Right lobe of liver (tissue), 6 donors: ENCODE data around the gene CCDC178. TPM values are rescaled to one million over a fixed set of nuclear protein-coding genes. Genes with fewer than 3 reads are reported as not detected.
A peak's percentile ranks its signal among the peaks of the same experiment; 100 is the strongest.

Experiments used
- ATAC-seq, 4 donors: fragments of 200-7000 bp; cut with Tn5 transposase; one replicate each; pipeline ENCODE4 v1.9.1; 2020; ENCODE audit warnings: mild to moderate bottlenecking in 4 of 4, moderate library complexity in 4 of 4
- DNase-seq, 3 donors: peaks; one replicate each; pipeline ENCODE4 v3.0.0-alpha.2; 2020
- H3K27ac ChIP-seq, 3 donors: fragments of 200-600 bp; one replicate each; pipeline ENCODE4 v1.8.0; 2022
- H3K27me3 ChIP-seq, 2 donors: fragments of 200-600 bp; one replicate each; pipeline ENCODE4 v1.8.0; 2022
- H3K36me3 ChIP-seq, 4 donors: fragments of 200-600 bp; sonication (generic) in 1 of 4; one replicate each; pipeline versions ENCODE4 v1.5.1 to v1.8.0; 2017 to 2022; ENCODE audit warnings: control low read depth in 1 of 4
- H3K4me1 ChIP-seq, 4 donors: fragments of 200-600 bp; sonication (generic) in 1 of 4; one replicate each; pipeline versions ENCODE4 v1.5.1 to v1.8.0; 2017 to 2022; ENCODE audit warnings: control low read depth in 1 of 4
- H3K4me3 ChIP-seq, 3 donors: fragments of 200-600 bp; one replicate each; pipeline ENCODE4 v1.8.0; 2022
- H3K9me3 ChIP-seq, 4 donors: fragments of 200-600 bp; sonication (generic) in 1 of 4; one replicate each; pipeline versions ENCODE4 v1.5.1 to v1.8.0; 2017 to 2022; ENCODE audit warnings: control low read depth in 1 of 4
- CTCF ChIP-seq, 4 donors: fragments of 200-600 bp in 3 of 4; fragments of 450-650 bp in 1 of 4; IDR thresholded peaks; one replicate each; pipeline versions ENCODE4 v1.5.1 to v1.8.0; 2016 to 2022; ENCODE audit warnings: antibody characterized with exemption in 4 of 4, mild to moderate bottlenecking in 2 of 4
- POLR2A ChIP-seq: fragments of 450-650 bp; IDR thresholded peaks from one replicate; pipeline ENCODE4 v1.6.1; 2017; ENCODE audit warnings: antibody characterized with exemption, mild to moderate bottlenecking
- WGBS: methylation state at CpG from one replicate; pipeline ENCODE4 v1.1.6; 2018; ENCODE audit warnings: low coverage, low lambda C conversion rate; ENCODE audit not compliant: insufficient coverage; ENCODE audit errors: missing lambda C conversion rate; 5-methylcytosine and 5-hydroxymethylcytosine counted together
- intact Hi-C, 2 donors: fragments of 100-400 bp; cut with DNase I; formaldehyde crosslinking; loops; one replicate each; pipeline versions ENCODE4 v1.11.2 to v1.14.1; 2022
- total RNA-seq, 6 experiments: library from RNA; depleted of rRNA in 2 of 6; stranded (reverse); fragments of >200 nt in 2 of 6; fragmentation: NEBNext Ultra II Directional in 3 of 6; extraction: Animal tissue kit (Norgen Biotek cat#: 25700) in 3 of 6; gene quantifications; one replicate each; pipeline versions ENCODE4 v1.1.0 to v1.2.4, GENCODE V29; 2016 to 2023
- donor health status: DM: no; HTN: yes; CAD: no.
- donor health status: DM: no; HTN: no; CAD: no.
- donor health status: DM: no; HTN: no; CAD: no.
- donor health status: DM: no; HTN: yes; CAD: no.
- donor health status: DM: no; HTN: yes; CAD: no.

Gene CCDC178
- total RNA-seq, 6 experiments from 2014 or later: not detected

- peak in 1 of 3 donors; percentile 43 for DNase-seq
- 69% methylated on average over 2 of the region's 3 CpGs for WGBS
- no peak overlapping the region for H3K4me3 ChIP-seq
- TF ChIP-seq POLR2A (no peak), CTCF (IDR thresholded peaks at IDR 0.05) (no peak)
- no peaks in the 10 kb centered on the region for H3K36me3 ChIP-seq
- no peaks in the 10 kb centered on the region for H3K27me3 ChIP-seq
- H3K9me3 ChIP-seq: no peaks in the 10 kb centered on the region
- no peak overlapping the region for H3K27ac ChIP-seq
- intact Hi-C loops: loop anchor here in 1 of 2 donors (10.0 kb wide), 1 partner anchor 52 kb away; no protein-coding TSS in a partner anchor
- no peaks in the 10 kb centered on the region for H3K4me1 ChIP-seq
- ATAC-seq: peak in 1 of 4 donors; percentile 39
Measured at GRCh38 chr18:33097126-33097525, 343.4 kb downstream of the CCDC178 start.

GRCh38 chr18:33090461-33090860 lies 350.1 kb downstream of the CCDC178 start:
- no peaks in the 10 kb centered on the region for H3K36me3 ChIP-seq
- TF ChIP-seq POLR2A (no peak), CTCF (IDR thresholded peaks at IDR 0.05) (no peak)

GRCh38 chr18:33076601-33077000 lies 363.9 kb downstream of the CCDC178 start:
- DNase-seq: no peak
- intact Hi-C loops: no loop called here
- TF ChIP-seq POLR2A (no peak), CTCF (IDR thresholded peaks at IDR 0.05) (no peak)

More at GRCh38 chr18:33090461-33090860, 350.1 kb downstream of the CCDC178 start:
- H3K9me3 ChIP-seq: no peaks in the 10 kb centered on the region
- no peak for DNase-seq
- ATAC-seq: no peak
- no peaks in the 10 kb centered on the region for H3K27me3 ChIP-seq
- H3K27ac ChIP-seq: no peak overlapping the region
- WGBS: 66% methylated on average over 4 of the region's 4 CpGs
- intact Hi-C loops: loop anchor here in 1 of 2 donors (10.0 kb wide), 1 partner anchor 46 kb away; no protein-coding TSS in a partner anchor
- H3K4me1 ChIP-seq: no peaks in the 10 kb centered on the region
- no peak overlapping the region for H3K4me3 ChIP-seq

GRCh38 chr18:33074125-33074524 lies 366.4 kb downstream of the CCDC178 start:
- H3K36me3 ChIP-seq: no peaks in the 10 kb centered on the region
- 74% methylated on average over 3 of the region's 3 CpGs for WGBS
- intact Hi-C loops: no loop called here
- ATAC-seq: no peak
- H3K9me3 ChIP-seq: no peaks in the 10 kb centered on the region
- no peak for DNase-seq
- no peak overlapping the region for H3K27ac ChIP-seq
- no peaks in the 10 kb centered on the region for H3K4me1 ChIP-seq
- H3K27me3 ChIP-seq: no peaks in the 10 kb centered on the region
- no peak overlapping the region for H3K4me3 ChIP-seq
- TF ChIP-seq POLR2A (no peak), CTCF (IDR thresholded peaks at IDR 0.05) (no peak)

More at GRCh38 chr18:33076601-33077000, 363.9 kb downstream of the CCDC178 start:
- 66% methylated on average over 2 of the region's 2 CpGs for WGBS
- no peak for ATAC-seq
- H3K27me3 ChIP-seq: no peaks in the 10 kb centered on the region
- no peaks in the 10 kb centered on the region for H3K36me3 ChIP-seq
- H3K4me1 ChIP-seq: no peaks in the 10 kb centered on the region
- H3K4me3 ChIP-seq: no peak overlapping the region
- H3K27ac ChIP-seq: no peak overlapping the region
- H3K9me3 ChIP-seq: no peaks in the 10 kb centered on the region
